Activated CD4-positive, alpha-beta T cell treated with anti-CD3 and anti-CD28 coated beads, Interleukin-2, amount 50 U/mL, for 4 hours (primary cell): Measurements from ENCODE around the gene HMCN2.

Experiments
- DNase-seq, 2 experiments: peaks; one replicate each; pipeline ENCODE4 v3.0.0-alpha.2; 2020

HMCN2 gene

DNA sequence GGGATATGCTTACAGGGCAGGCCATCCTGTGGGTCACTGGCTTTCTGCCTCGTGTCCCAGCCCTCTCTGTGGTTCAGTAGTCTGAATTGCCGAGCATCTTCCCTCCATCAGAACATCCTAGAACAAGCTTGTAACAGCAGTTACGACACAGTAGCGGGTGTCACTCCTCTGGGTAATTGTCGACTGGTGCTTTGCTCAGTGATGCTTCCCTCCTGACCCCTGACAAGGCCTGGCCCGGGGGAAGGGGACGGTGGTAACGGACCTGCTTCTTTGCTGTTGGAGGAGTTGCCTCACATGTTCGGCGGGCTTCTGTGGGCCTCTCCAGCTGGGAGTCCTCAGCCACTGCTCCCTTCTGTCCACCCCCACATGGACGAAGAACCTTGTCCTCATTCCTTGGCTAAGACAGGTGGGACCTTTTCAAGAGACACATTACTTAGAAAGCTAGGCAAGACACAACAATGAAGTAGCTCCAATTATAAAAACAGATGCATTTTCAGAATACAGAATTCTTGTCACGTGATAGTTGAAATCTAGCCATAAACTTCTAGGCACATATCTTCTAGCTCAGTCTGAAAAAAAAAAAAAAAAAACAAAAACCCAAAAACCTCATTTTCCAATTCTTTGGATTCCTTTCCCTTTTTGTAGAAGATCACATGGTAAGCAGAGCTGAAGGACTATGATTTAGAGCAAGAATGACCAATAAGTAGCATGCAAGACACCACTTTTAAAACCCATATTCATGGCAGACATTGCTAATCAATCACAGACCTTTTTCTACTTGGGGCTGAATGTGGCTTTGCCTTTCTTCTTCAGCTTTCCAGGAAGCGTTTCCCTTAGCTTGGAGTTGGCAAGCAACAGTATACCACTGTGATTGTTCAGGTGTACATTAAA, 25.0 kb downstream of the HMCN2 start:
- no peak for DNase-seq

DNA sequence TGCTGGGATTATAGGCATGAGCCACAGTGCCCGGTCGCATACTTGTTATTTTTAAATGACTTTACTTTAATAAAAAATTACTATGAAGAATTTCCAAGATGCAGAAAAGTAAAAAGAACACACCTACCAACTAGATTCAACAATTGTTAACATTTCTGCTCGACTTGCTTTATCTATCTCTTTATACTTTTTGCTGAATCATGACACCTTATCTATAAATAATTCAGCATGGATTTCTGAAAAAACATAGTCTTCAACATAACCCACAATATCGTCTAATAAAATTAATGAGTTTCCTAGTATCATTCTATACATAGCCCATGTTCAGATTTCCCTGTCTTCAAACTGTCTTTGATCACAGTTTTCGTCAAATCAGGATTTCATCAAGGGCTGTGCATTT, 25.9 kb downstream of the HMCN2 start:
- no peak for DNase-seq

DNA sequence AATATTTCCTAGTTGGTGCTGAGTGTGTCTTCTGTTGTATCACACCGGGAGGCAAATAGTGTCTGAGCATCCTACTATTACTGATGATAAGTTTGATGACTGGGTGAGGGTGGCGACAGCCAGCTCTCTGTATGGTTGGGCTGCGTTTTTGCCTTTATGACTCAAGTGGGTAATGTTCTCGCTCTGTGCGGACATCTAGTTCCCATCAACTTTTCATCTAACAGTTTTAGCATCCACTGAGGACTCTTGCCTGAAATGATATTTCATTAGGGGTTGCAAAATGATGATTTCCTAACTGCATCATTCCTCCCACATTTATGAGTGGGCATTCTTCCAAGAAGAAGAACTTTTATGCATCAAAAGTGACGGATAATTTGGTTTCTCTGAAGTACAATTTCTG, 26.5 kb downstream of the HMCN2 start:
- DNase-seq: no peak

DNA sequence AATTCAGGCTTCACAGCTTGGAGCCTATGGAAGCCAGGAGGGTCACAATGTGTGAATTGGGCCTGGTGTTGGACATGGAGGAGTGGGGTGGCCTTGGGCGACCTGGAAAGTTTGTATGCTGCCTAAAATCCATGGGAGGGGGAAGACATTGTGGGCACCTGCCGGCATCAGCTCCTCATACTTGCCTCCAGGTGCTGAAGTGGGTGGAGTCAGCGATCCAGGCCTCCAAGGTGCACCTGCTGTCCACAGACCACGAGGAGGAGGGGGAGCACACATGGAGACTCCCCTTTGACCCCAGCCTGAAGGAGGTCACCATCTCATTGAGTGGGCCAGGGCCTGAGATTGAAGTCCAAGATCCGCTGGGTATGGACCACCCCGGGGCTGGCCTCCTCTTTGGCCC, 29.1 kb downstream of the HMCN2 start:
- DNase-seq: no peak

DNA sequence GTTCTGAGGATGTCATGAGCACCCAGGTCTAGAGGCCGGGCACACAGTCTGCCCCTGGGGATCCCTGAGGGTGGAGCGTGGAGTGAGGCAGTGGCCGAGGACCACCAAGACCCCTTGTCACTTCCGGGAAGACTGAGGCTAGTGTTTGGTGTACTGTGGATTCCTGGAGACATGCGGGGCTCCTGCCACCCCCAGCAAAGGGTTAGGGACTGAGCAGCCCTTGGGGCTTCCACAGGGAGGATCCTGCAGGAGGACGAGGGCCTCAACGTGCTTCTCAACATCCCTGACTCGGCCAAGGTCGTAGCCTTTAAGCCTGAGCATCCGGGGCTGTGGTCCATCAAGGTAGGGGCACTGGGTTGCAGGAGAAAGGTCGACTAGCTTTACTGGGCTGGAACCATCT, 29.9 kb downstream of the HMCN2 start:
- no peak for DNase-seq

DNA sequence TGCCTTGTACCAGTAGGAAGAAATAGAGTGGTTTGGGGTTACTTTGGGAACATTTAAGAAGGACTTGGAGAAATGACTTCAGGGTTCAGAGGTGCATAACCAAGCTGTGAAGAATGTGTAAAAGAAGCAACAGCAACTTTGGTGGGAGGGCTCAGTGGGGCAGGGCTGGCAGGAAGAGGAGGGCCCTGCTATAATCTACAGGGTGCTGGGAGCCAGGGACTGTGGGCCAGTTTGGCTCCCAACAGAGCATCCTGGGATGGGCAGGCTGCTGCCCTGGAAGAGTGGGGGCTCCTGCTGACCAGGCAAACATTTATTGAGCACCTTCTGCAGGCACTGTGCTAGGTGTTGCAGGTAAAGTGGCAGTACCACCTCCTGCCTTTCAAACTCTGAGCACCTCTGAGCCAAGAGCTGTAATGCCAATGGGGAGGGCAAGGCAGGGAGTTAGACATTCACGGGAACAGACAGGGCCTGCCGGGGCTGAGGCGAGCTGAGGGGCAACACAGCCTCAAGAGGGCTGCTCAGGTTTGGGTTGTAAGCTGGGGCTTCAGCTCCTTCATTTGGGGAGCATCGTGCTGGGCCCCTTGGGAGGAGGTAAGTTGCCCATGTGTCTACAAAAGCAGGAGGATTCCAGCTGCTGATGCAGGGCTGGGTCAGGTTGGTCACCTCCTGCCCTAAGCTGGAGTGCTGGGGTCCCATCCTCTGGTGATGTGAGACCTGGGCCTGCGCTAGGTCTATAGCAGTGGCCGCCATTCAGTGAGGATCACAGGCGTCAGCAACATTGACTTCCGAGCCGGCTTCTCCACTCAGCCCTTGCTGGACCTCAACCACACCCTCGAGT, 30.6 kb downstream of the HMCN2 start:
- DNase-seq: no peak

DNA sequence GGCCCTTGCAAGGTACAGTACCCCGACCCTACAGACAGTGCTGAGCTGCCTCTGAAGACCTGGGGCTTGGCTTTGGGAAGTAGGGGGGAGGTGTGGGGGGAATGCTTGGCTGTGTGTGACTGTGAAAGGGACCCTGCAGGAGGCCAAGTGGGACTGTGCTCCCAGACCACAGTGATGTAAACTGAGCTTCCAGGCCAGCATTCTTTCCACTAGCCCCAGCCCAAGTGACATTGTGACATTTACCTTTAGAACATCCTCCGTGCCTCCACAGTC, 31.2 kb downstream of the HMCN2 start:
- no peak for DNase-seq

DNA sequence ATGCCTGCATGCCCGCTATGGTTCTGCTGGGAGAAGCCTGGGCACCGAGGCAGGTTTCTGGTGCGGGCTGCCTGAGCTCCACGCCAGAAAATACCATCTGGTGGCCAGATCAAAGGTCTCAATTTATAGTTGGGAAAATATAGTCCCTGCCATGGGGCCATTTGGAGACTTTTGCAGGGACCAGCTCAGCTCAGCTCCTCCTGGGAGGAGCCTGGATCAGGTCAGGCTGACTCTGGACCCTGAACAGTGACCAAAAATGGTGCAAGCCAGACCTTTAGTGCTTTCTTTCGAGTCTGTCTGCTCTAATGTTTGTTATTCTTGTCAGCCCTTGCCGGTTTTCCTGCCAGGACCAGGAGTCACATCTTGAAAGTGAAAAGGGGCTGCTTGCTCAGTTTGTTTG, 31.8 kb downstream of the HMCN2 start:
- no peak for DNase-seq

DNA sequence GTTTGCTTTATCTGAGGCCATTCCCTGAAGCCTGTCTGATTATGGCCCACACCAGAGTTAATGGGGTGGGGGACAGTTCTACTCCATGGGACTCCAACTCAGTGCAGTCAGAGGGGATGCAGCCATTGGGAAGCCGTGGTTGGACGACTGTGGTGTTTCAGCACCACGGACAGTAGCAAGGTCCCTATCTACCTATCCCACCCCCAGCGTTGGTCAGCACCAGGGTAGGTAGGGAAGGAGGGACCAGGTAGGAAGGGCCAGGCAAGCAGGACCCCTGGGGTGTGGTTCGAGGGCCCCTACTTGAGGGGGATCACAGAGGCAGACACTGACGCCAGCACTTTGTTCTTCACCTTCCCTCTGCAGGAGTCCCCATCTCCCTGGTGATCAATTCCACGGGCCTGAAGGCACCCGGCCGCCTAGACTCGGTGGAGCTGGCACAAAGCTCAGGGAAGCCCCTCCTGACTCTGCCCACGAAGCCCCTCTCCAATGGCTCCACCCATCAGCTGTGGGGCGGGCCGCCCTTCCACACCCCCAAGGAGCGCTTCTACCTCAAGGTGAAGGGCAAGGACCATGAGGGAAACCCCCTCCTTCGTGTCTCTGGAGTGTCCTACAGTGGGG, 33.2 kb downstream of the HMCN2 start:
- no peak for DNase-seq

DNA sequence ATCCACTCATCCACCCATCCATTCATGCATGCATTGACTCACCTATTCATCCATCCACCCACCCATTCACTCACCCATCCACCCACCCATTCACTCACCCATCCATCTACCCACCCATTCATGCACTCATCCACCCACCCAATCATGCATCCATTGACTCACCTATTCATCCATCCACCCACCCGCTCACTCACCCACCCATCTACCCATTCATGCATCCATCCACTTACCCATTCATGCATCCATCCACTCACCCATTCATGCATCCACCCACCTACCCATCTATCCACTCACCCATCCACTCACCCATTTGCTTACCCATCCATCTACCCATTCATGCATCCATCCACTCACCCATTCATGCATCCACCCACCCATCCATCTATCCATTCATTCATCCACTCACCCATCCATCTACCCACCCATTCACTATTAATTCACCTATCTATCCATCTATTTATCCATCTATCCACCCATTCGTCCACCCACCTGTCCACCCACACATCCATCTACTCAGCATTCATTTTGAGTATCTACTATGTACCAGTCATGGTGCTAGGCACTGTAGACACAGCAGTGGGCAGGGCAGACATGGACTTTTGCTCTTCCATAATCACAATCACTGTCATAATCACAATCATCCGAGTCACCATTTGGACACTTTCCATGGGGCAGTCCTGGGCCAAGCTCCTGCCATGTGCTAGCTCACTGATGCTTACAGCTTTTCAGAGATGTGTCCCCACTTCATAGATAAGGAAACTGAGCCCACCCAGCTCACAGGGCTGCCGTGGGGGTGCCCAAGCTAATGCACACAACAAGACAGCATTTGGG, 34.4 kb downstream of the HMCN2 start:
- DNase-seq: no peak

DNA sequence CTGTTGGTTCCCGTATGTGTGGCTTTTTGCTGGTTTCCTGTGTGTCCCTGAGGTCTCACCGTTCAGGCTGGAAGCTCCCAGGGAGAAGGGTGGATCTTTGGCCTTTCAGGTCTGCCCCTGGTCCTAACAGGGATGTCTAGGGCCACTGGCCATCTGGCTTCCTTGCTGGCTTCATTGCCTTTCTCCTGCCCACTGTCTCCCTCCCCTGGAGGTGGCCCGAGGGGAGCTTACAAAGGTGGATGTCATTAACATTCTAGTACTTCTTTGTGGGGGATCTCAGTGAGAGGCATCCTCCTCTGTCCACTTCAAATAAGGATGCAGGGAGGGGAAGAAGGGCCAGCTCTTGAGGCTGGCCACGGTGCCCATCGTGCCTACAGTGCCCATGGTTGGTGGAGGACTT, 35.2 kb downstream of the HMCN2 start:
- no peak for DNase-seq

DNA sequence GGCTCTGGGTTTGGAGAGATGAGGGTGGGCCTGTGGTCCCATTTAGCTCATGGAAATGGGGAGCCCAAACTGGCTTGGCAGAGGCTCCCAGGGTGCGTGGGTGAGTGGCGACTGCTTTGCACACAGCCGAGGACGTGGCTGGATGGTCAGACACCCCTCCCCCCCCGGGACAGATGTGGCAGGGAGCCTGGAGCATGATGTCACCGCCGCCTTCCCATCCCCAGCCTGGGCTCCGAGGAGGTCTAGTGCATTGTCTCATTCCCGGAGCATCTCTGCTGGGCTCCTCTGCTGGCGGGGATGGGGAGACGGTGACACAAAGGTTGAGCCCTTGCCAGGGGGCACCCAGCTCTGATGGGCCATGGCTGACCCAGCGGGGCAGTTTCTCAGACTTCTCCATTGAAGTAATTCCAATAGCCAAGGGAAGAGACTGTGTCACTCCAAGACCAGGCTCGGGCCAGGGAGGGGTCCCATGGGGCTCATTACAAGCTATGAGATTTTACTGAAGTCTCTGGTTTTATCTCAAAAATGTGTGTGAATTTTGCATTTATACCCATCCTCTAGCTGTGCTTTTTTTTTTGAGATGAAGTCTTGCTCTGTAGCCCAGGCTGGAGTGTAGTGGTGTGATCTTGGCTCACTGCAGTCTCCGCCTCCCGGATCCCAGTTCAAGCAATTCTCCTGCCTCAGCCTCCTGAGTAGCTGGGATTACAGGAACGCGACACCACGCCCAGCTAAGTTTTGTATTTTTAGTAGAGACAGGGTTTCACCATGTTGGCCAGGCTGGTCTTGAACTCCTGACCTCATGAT, 36.1 kb downstream of the HMCN2 start:
- DNase-seq: no peak

DNA sequence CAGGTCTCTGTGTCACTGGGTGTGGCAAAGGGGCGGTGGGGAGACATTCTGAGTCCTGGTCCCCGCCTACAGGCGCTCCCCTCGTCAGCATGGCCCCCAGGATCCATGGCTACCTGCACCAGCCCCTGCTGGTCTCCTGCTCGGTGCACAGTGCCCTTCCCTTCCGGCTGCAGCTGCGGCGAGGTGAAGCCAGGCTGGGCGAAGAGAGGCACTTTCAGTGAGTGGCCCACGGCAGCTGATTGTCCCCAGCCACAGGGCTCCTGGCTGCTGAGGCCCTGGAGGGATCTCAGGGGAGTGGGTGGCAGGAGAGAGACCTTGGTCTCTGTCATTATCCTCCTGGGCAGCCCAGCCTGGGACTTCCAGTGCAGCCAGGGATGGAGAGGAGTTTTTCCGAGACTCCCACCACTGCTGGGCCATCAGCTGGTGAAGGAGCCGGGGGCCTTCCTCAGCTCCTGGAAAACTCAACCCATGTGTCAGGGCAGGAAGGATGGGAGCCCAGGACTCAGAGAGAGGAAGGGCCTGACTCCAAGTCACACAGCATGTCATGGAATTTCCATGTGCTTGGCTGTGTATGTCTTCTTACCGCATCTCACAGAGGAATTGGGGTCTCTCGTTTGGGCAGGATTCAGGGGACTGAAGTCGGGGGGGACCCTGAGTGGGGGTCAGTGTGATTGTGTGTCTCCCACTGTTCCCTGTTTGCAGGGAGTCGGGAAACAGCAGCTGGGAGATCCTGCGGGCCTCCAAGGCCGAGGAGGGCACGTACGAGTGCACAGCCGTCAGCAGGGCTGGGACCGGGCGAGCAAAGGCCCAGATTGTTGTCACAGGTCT, 37.4 kb downstream of the HMCN2 start:
- DNase-seq: no peak

DNA sequence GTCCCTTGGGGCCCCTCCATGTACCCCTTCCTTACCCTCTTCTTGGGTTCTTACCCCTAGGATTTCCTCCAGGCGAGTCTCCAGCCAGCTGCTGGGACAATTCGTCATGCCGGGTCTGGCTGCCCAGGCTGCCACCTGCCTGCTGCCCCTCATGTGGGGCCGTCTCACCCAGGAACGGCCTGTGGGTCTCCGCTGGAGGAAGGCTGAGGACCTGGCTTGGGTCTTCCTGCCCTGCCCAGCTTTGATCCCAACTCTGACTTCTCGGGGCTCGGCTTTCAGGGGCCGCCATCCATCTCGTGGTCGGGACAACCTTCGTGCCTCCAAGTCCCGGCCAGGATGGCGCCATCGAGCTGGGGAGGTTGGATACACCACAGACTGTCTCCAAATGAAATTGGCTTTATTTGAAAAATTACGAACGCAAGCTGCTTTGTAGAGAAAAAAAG, 38.1 kb downstream of the HMCN2 start:
- DNase-seq: no peak

DNA sequence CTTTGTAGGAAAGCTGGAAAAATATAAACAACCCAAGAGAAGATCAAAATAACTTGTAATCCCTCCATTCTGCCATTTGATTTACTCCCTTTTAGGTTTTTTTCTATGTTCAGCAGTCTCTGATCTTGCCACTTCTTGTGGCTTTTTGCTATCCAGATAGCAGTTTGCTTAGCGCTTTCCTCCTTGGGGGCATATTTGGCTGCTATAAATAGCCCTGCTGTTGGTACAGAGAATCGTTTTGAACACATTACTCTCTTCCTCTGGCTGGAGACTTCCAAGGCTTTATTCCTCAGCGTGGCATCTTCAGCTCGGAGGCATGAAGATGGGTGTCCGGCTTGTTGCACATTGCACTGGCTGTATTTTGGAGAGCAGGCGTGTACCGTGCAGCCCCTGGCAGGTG, 38.6 kb downstream of the HMCN2 start:
- no peak for DNase-seq

DNA sequence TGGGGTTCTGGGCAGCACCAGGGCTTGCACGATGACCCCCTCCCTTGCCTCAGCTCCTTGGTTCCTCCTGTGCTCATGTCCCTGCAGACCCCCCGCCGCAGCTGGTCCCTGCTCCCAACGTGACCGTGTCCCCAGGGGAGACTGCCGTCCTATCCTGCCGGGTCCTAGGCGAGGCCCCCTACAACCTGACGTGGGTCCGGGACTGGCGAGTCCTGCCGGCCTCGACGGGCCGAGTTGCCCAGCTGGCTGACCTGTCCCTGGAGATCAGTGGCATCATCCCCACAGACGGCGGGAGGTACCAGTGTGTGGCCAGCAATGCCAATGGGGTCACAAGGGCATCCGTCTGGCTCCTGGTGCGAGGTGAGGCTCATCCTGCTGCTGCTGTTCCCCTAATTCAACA, 39.1 kb downstream of the HMCN2 start:
- DNase-seq: no peak

DNA sequence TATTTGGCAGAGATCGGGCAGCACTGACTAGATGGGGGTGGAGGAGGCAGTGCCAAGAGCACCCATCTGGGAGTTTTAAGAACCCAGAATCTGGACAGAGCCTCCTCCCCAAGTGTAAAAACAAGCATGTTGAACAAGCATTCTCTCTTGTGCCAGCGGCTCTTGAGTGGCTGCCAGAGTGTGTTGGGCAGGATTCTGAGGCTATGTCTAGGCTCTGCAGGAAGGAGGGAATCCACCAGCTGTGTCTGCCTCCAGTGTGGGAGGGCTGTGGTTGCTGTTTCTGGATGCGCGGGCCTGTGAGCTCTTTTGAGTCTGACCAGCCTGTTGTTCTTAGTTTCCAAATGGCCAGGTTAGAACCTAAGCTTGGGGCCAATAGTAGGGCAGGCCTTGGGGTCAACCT, 39.8 kb downstream of the HMCN2 start:
- no peak for DNase-seq

DNA sequence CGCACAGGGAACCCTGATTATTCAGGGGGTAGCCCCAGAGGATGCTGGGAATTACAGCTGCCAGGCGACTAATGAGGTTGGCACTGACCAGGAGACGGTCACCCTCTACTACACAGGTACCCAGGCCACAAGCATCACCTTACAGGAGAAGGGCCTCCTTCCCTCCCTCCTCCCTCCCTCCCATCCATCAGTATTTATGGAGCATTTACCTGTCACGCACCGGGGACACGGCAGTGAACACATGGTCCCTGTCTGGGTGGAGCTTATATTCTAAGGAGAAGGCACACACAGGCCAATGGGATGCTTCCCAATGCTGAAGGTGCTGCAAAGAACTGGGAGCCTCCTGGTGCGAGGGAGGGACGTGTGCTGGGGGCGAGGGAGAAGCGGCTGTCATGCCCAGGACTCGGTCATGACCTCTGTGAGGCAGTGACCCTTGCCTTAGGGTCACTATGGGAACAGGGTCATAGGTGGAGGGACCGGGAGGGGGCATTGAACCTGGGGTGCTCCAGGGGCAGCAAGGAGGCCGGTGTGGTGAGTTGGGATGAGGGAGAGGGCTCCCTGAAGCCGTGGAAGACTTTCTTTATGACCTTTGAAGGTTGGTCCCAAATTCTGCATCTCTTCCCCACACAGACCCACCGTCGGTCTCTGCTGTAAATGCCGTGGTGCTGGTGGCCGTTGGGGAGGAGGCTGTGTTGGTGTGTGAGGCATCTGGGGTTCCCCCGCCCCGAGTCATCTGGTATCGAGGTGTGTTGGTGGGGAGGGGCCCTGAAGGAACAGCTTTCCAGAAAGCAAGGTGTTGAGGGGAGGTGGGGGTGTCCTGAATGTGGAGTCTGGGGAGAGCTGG, 41.5 kb downstream of the HMCN2 start:
- DNase-seq: no peak

DNA sequence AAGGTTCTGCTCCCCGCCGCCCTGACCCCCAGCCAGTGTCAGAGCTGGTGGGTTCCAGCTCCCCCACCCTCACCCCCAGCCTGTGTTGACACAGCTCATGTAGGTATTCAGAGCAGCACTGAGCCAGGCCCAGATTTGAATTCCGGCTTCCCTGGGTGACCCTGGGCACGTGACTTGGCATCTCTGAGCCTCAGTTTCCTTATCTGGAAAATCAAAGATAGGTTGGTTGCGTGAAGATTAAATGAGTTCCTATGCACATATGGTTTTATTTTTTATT, 42.0 kb downstream of the HMCN2 start:
- no peak for DNase-seq

DNA sequence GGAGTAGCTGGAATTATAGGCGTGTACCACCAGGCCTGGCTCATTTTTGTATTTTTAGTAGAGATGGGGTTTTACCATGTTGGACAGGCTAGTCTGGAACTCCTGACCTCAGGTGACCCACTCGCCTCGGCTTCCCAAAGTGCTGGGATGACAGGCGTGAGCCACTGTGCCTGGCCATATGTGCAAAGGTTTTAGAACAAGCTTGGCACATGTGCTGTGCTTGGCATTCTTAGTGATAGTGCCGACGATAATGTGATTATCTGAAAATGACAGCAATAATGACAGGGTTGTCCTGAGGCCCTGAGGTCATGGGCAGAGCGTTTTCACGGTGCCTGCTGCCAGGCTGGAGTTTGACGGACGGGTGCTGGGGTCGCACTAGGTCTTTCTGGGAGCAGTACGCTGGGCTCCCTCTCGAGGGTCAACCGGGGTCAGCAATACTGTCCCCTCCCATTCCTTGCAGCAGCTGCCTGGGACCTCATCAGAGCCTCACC, 42.6 kb downstream of the HMCN2 start:
- no peak for DNase-seq
